HepG2 (cell line): ENCODE data around the gene CNTNAP1.

Experiments
- POLR2A ChIP-seq, 2 experiments: IDR thresholded peaks; 2 replicates each; pipeline ENCODE4 v1.6.1; 2011; ENCODE audit warnings: low read depth in 2 of 2, low read length in 2 of 2, mild to moderate bottlenecking in 1 of 2, moderate library complexity in 1 of 2; ENCODE audit not compliant: insufficient read depth in 1 of 2
- SP4 ChIP-seq: sonication (generic); formaldehyde crosslinking; IDR thresholded peaks from 2 replicates; pipeline ENCODE4 v1.8.1; 2023; ENCODE audit warnings: mild to moderate bottlenecking, missing genetic modification reagents
- TEAD2 ChIP-seq: sonication (generic); formaldehyde crosslinking; IDR thresholded peaks from 2 replicates; pipeline ENCODE4 v1.9.0; 2021; ENCODE audit warnings: missing genetic modification reagents
- ZNF660 ChIP-seq: sonication (generic); formaldehyde crosslinking; IDR thresholded peaks from 2 replicates; pipeline ENCODE4 v1.5.1; 2020; ENCODE audit warnings: mild to moderate bottlenecking, low read depth, missing genetic modification reagents, borderline replicate concordance
- TF ChIP-seq, protein P1 (sequence below): sonication (generic); formaldehyde crosslinking; IDR thresholded peaks from 2 replicates; pipeline ENCODE4 v1.5.0; 2020; ENCODE audit warnings: mild to moderate bottlenecking, missing genetic modification reagents, moderate library complexity
- TF ChIP-seq, protein P2 (sequence below): sonication (generic); formaldehyde crosslinking; IDR thresholded peaks from 2 replicates; pipeline ENCODE4 v1.8.1; 2023; ENCODE audit warnings: missing genetic modification reagents, inconsistent platforms, borderline replicate concordance

DNA sequence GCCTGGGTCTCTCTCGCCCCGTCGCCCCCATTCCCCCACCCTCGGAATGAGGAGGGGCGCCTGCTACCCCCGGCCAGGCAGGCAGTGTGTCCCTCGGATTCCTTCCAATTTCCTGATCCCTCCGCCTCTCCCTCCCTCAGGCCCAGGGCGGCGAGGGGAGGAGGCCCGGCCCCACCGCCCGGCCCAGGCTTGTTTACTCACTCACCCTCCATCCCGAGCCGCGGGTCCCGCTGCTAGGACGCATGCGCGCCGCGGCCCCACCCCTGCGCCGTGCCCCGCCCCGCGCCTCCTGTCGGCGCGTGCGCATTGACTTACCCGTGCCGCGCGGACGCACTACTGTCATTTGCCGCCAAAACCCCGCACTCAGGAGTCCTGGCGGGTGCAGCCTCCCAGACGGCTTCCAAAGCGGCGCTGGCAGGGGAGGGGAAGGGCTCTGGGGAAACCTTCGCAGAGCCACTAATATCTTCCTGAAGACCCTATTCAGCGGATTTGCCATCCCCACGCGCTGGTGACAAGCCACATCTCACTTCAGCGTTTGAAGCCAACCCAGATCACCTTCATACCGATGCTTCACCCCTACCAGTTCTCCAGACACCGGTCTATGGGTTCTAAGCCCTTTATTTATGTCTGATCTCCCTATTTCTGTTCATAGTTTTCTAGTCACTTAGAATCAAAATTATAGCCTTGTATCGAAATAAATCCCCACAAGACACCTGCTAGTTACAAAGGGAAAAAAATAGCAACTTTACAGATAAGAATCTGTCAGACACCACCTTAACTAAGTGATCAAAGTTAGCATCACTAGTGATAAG, 62.7 kb downstream of the CNTNAP1 start, which contains the start of gene EZH1:
- TF ChIP-seq SP4 (peak; percentile 81), TEAD2 (CRISPR knock-in tag) (no peak; the same call in 1 of the 2 replicates), ZNF660 (CRISPR knock-in tag) (no peak), POLR2A (IDR thresholded peaks at IDR 0.05; ENCODE audit: insufficient read depth in 1 of 2, low read depth in 2 of 2, low read length in 2 of 2) (peak; percentile 62 to 64; a peak in 3 of 4 replicates)
- TF ChIP-seq, protein P1, sequence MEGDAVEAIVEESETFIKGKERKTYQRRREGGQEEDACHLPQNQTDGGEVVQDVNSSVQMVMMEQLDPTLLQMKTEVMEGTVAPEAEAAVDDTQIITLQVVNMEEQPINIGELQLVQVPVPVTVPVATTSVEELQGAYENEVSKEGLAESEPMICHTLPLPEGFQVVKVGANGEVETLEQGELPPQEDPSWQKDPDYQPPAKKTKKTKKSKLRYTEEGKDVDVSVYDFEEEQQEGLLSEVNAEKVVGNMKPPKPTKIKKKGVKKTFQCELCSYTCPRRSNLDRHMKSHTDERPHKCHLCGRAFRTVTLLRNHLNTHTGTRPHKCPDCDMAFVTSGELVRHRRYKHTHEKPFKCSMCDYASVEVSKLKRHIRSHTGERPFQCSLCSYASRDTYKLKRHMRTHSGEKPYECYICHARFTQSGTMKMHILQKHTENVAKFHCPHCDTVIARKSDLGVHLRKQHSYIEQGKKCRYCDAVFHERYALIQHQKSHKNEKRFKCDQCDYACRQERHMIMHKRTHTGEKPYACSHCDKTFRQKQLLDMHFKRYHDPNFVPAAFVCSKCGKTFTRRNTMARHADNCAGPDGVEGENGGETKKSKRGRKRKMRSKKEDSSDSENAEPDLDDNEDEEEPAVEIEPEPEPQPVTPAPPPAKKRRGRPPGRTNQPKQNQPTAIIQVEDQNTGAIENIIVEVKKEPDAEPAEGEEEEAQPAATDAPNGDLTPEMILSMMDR (CRISPR knock-in tag) = no peak; the same call in 1 of the 2 replicates
- TF ChIP-seq, protein P2, sequence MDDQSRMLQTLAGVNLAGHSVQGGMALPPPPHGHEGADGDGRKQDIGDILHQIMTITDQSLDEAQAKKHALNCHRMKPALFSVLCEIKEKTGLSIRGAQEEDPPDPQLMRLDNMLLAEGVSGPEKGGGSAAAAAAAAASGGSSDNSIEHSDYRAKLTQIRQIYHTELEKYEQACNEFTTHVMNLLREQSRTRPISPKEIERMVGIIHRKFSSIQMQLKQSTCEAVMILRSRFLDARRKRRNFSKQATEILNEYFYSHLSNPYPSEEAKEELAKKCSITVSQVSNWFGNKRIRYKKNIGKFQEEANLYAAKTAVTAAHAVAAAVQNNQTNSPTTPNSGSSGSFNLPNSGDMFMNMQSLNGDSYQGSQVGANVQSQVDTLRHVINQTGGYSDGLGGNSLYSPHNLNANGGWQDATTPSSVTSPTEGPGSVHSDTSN = no peak
